GM13976 (cell line): Measurements from ENCODE around the gene PCBP2.

Source experiments
- DNase-seq: peaks from one replicate; pipeline ENCODE4 v3.0.0; 2012; ENCODE audit warnings: low spot score
- in situ Hi-C: fragments of 300-500 bp; cut with MboI; formaldehyde crosslinking; loops from one replicate; pipeline ENCODE4 v1.12.0; 2022; ENCODE audit warnings: low sequenced_read_pairs, mixed read lengths, inconsistent platforms; ENCODE audit not compliant: unreplicated experiment
- TF ChIP-seq, protein P1 (sequence below): IDR thresholded peaks from 2 replicates; pipeline ENCODE4 v1.5.1; 2012; ENCODE audit warnings: borderline replicate concordance, mild to moderate bottlenecking; ENCODE audit not compliant: insufficient read depth; ENCODE audit errors: extremely low read depth, missing control alignments, control extremely low read depth

The PCBP2 gene

DNA sequence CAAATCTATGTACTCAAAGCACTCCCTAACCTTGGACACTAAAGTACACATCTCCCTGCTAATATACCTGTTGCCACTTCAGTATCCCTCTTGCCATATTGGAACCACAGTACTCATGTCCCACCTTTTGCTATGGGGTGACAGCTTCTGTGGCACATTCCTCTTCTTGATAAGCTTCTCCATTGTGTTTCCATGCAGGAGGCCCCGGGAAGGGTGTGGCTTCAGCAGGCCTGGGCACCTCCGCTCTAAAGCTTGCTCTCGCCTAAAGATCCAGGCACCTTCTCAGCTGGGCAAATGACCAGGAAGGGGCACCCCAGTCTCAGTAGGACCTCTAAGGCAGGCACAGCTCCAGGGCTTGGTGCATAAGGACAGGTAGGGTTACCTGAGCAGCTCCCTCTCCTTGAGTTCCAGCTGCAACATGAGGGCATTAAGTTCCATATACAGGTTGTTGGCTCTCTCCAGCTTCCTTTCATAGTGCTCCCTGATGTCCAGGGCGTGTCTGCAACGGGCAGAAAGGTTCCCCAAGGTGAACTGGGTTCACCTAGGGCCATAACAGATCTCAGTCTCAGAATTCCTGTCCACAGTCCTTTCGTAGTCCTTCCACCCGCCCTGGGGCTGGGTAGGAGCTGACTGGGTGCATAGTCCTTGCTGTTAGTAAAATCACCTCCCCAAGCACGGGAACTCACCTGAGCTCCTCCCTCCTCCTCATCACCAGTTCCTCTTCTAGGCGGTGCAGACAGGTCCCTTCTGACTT is 31.5 kb downstream of the PCBP2 start:
- in situ Hi-C loops = no loop called here
- DNase-seq = no peak
- TF ChIP-seq, protein P1, sequence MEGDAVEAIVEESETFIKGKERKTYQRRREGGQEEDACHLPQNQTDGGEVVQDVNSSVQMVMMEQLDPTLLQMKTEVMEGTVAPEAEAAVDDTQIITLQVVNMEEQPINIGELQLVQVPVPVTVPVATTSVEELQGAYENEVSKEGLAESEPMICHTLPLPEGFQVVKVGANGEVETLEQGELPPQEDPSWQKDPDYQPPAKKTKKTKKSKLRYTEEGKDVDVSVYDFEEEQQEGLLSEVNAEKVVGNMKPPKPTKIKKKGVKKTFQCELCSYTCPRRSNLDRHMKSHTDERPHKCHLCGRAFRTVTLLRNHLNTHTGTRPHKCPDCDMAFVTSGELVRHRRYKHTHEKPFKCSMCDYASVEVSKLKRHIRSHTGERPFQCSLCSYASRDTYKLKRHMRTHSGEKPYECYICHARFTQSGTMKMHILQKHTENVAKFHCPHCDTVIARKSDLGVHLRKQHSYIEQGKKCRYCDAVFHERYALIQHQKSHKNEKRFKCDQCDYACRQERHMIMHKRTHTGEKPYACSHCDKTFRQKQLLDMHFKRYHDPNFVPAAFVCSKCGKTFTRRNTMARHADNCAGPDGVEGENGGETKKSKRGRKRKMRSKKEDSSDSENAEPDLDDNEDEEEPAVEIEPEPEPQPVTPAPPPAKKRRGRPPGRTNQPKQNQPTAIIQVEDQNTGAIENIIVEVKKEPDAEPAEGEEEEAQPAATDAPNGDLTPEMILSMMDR = no peak

DNA sequence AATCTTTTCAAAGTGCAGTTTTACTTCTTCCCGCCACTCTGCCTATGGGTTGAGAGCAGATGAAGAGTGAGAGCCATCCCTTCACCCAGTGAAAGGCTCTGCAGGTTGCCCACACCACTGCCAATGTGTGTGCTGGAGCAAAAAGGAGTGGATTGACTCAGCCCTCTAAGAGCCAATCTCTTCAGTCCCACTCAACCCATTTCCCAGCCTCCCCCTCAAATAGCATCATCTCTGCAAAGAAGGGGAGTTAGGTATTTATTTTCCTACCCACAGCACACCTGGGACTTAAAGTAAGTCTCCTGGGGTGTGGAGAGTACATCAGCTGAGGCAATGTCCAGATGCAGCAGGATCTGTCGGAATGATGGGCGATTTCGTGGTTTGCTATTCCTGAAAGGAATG is 32.1 kb downstream of the PCBP2 start:
- in situ Hi-C loops = no loop called here
- TF ChIP-seq, protein P1 = no peak
- no peak for DNase-seq

DNA sequence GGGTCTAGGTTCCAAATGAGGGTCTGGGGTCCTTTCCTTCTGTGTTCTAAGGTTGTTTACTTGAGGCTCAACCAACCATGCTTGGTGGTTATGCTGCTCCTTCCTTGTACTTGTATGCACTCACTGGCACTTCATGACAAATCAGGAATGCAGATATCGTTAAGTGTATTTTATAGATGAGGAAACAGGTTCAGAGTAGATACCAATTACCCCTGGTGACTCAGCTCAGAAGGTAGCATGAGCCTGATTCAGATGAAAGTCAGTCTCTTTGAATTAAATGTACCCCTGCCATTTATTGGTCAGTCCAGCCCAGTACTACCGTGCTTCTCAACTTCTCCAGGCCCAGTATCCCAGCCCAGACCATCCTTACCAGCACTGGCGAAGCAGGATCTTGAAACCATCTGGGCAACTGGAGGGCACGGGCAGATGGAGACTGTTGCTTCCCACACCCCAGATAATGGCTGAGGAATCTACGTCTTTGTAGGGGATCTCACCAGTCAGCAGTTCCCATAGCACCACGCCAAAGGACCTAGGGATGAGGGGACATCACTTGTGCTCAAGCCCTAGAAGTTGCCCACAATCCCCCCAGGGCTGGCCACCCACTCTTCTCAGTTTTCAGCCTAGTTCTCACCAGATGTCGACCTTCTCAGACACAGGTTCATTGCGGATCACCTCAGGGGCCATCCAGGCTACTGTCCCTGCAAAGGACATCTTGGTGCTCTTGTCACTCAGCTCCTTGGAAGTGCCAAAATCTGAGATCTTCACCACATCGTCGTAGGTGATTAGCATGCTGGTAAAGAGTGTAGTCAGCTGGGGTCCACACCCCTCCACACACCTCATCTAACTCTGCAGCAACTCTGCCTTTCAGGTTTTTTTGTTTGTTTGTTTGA is 33.0 kb downstream of the PCBP2 start:
- no peak for DNase-seq
- in situ Hi-C loops = no loop called here
- TF ChIP-seq, protein P1 = no peak

DNA sequence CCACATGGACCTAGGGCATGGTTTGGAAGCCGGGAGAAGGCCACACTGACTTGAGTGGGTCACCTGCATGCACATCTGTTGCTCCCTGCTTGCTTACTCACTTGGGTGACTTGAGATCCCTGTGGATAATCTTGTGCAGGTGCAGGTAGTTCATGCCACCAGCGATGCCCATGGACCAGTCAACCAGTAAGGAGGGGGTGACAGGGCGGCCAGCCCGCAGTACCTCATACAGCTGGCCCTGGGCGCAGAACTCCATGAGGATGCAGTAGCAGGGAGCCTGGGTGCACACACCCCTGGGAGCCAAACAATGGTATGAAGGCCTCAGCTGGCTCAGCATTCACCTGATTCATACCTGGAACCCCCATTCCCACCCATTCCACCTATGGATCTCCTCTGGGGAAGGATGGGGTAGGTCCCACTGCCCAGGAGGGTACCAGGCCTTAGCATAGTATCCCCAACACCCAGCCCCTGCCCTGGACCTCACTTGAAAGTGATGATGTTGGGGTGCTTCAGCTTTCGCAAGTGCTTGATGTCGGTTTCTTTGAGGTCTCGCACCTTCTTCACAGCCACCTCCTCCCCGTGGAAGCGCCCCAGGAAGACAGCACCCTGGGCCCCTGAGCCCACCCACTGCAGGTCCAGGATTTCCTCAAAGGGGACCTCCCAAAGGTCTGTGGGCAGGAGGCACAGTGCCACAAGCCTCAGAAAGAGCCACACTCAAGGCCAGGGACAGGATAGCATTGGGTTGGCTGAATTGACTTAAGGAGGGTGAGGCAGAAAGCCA is 34.2 kb downstream of the PCBP2 start:
- in situ Hi-C loops = no loop called here
- TF ChIP-seq, protein P1 = no peak
- DNase-seq = no peak

DNA sequence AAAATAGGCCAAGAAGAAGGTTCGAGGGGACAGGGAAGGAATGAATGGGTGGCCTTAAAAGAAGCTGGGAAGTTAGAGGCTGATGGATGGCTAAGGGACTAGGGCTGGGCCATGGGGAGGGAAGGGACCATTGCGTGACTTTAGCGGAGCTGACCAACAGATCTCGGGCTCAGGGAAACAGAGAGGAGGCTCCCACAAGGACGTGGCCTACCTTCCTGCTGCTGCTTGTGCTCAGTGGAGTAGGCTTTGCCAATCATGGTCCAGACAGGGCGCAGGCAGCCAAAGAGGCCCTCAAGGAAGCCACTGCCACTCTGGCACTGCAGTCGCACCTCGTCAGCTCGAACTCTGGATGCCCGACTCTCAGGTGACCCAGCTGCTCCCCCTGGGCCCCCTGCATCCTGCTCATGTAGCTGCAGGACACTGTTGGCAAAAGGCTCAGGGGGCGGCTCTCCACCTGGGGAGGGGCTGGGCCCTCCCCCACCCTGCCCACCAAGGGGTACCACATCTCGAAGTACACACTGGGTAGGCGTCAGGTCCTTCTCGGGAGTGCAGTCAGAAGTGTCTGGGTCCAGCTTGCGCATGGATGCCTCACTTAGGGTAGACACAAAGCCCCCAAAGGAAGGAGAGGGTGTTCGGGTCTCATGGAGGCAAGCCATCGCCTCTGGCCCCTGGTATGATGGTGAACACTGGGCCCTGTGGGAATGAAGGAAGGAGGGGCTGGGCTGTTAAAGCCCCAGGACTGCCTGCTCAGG is 35.0 kb downstream of the PCBP2 start:
- DNase-seq = no peak
- in situ Hi-C loops = no loop called here
- TF ChIP-seq, protein P1 = no peak
